MM.1S (cell line): ENCODE measurements around the gene RSPH3.

Source experiments
- DNase-seq: peaks from one replicate; pipeline ENCODE4 v3.0.0-alpha.2; 2015
- H2AFZ ChIP-seq: fragments of 300-600 bp; sonication (generic); 2 replicates; pipeline ENCODE4 v1.6.0; 2016; ENCODE audit warnings: antibody characterized with exemption, low read length
- H3F3A ChIP-seq: fragments of 300-600 bp; sonication (generic); 2 replicates; pipeline ENCODE4 v1.6.1; 2016; ENCODE audit warnings: mild to moderate bottlenecking, antibody characterized with exemption, low read length, moderate library complexity, mixed read lengths; ENCODE audit not compliant: insufficient read depth
- H3K27ac ChIP-seq: fragments of 300-600 bp; sonication (generic); 2 replicates; pipeline ENCODE4 v1.5.1; 2016; ENCODE audit warnings: mild to moderate bottlenecking, low read length
- H3K27me3 ChIP-seq: fragments of 300-600 bp; sonication (generic); replicated peaks from 2 replicates; pipeline ENCODE4 v1.6.0; 2016; ENCODE audit warnings: low read length; ENCODE audit not compliant: insufficient read depth
- H3K36me3 ChIP-seq: fragments of 300-600 bp; sonication (generic); replicated peaks from 2 replicates; pipeline ENCODE4 v1.6.1; 2016; ENCODE audit warnings: mild to moderate bottlenecking, low read length, mixed read lengths; ENCODE audit not compliant: insufficient read depth
- H3K4me1 ChIP-seq: fragments of 300-600 bp; sonication (generic); 2 replicates; pipeline ENCODE4 v1.6.1; 2016; ENCODE audit warnings: low read length, mixed read lengths
- H3K4me2 ChIP-seq: fragments of 300-600 bp; sonication (generic); 2 replicates; pipeline ENCODE4 v1.6.0; 2016; ENCODE audit warnings: low read depth, low read length
- H3K4me3 ChIP-seq: fragments of 300-600 bp; sonication (generic); 2 replicates; pipeline ENCODE4 v1.5.1; 2016; ENCODE audit warnings: low read length, mixed read lengths
- H3K79me2 ChIP-seq: fragments of 300-600 bp; sonication (generic); 2 replicates; pipeline ENCODE4 v1.6.1; 2016; ENCODE audit warnings: mixed run types, low read length, mixed read lengths
- H3K9ac ChIP-seq: fragments of 300-600 bp; sonication (generic); 2 replicates; pipeline ENCODE4 v1.6.1; 2016; ENCODE audit warnings: low read length, mixed read lengths
- H3K9me2 ChIP-seq: fragments of 300-600 bp; sonication (generic); replicated peaks from 2 replicates; pipeline ENCODE4 v1.6.1; 2016; ENCODE audit warnings: mild to moderate bottlenecking, low read length, mixed read lengths; ENCODE audit not compliant: insufficient read depth
- H3K9me3 ChIP-seq: fragments of 300-600 bp; sonication (generic); replicated peaks from 2 replicates; pipeline ENCODE4 v1.6.1; 2016; ENCODE audit warnings: mild to moderate bottlenecking, low read length, mixed read lengths; ENCODE audit not compliant: insufficient read depth
- H4K20me1 ChIP-seq: fragments of 300-600 bp; sonication (generic); 2 replicates; pipeline ENCODE4 v1.6.1; 2016; ENCODE audit warnings: mild to moderate bottlenecking, low read length, moderate library complexity, mixed read lengths; ENCODE audit not compliant: insufficient read depth
- EZH2 ChIP-seq: fragments of 300-600 bp; sonication (generic); optimal IDR thresholded peaks from 2 replicates; pipeline ENCODE3; 2017; ENCODE audit warnings: low read depth, mild to moderate bottlenecking, antibody characterized with exemption, low read length, mixed read lengths
- EZH2phosphoT487 ChIP-seq: fragments of 300-600 bp; sonication (generic); IDR thresholded peaks from 2 replicates; pipeline ENCODE4 v1.6.1; 2018; ENCODE audit warnings: antibody characterized with exemption, low read length
- TF ChIP-seq, protein P1 (sequence below): fragments of 300-600 bp; sonication (generic); IDR thresholded peaks from 2 replicates; pipeline ENCODE4 v1.5.1; 2016; ENCODE audit warnings: antibody characterized with exemption, low read length, mixed read lengths

RSPH3 gene

DNA sequence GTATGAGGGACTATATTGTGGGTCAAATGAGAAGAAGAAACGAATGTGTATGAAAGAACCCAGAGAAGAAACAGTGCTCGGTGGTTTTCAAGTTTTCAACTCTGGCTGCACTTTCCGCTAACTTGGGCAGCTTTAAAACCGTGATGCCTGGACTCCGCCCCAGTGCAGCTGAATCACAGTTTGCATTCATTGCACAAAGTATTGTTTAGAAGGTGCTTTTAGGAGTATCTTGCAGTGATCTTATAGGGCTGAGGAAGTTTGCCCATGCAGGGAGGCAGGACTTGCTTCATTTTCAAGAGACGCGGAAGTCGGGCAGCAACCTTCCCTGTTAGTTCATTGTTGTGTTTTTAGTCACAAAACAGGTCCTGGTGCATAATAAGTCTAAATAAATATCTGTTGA, 52.7 kb downstream of the RSPH3 start:
- TF ChIP-seq, protein P1, sequence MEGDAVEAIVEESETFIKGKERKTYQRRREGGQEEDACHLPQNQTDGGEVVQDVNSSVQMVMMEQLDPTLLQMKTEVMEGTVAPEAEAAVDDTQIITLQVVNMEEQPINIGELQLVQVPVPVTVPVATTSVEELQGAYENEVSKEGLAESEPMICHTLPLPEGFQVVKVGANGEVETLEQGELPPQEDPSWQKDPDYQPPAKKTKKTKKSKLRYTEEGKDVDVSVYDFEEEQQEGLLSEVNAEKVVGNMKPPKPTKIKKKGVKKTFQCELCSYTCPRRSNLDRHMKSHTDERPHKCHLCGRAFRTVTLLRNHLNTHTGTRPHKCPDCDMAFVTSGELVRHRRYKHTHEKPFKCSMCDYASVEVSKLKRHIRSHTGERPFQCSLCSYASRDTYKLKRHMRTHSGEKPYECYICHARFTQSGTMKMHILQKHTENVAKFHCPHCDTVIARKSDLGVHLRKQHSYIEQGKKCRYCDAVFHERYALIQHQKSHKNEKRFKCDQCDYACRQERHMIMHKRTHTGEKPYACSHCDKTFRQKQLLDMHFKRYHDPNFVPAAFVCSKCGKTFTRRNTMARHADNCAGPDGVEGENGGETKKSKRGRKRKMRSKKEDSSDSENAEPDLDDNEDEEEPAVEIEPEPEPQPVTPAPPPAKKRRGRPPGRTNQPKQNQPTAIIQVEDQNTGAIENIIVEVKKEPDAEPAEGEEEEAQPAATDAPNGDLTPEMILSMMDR, result no peak
- TF ChIP-seq EZH2, result no peak
- no peak for TF ChIP-seq EZH2phosphoT487
- no peak overlapping the region for H3K4me3 ChIP-seq
- H3K4me1 ChIP-seq, result no peaks in the 10 kb centered on the region

DNA sequence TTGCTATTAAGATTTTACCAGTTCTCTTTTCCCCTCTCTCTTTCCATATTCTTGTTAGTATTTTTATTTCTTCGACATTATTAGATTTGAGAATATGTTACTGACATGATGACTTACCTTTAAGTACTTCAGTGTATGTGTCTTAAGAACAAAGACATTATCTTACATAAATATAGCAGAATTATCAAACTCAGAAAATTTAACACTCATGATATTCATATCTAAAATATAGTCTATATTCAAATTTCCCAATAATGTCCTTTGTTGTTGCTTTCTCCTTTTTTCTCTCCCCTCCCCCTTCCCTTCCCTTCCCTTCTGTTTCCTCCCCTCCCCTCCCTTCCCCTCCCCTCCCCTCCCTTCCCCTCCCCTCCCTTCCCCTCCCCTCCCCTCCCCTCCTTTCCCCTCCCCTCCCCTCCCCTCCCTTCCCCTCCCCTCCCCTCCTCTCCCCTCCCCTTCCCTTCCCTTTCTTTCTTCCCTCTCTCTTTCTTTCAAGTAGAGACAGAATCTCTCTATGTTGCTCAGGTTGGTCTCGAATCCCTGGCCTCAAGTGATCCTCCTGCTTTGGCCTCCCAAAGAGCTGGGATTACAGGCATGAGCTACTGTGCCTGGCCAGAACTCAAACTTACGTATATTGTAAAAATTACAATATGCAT, 56.5 kb downstream of the RSPH3 start:
- TF ChIP-seq EZH2phosphoT487 (no peak), EZH2 (no peak)
- TF ChIP-seq, protein P1, result no peak
- Histone ChIP-seq H3F3A (no peaks in the 10 kb centered on the region), H3K27ac (no peak overlapping the region)

More for the DNA sequence above, 52.7 kb downstream of the RSPH3 start:
- DNase-seq, result no peak
- Histone ChIP-seq H2AFZ (no peak overlapping the region), H3K4me2 (no peak overlapping the region), H4K20me1 (no peaks in the 10 kb centered on the region), H3K79me2 (no peaks in the 10 kb centered on the region), H3F3A (no peaks in the 10 kb centered on the region), H3K9ac (no peak overlapping the region), H3K9me3 (no peaks in the 10 kb centered on the region), H3K27ac (no peak overlapping the region), H3K27me3 (no peaks in the 10 kb centered on the region), H3K9me2 (no peaks in the 10 kb centered on the region), H3K36me3 (no peaks in the 10 kb centered on the region)

DNA sequence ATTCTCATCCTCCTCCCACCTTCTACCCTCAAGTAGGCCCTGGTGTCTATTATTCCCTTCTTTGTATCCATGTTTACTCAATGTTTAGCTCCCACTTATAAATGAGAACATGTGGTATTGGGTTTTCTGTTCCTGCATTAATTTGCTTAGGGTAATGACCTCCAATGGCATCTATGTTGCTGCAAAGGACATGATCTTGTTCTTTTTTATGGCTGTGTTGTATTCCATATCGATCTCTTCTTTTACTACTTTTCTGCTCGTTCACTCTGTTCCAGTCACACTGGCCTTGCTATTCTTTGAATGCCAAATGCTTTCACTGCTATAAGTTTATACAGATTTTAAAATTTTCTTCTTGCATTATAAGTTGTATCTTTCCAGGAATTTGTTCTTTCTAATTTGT, 57.7 kb downstream of the RSPH3 start:
- Histone ChIP-seq H3K9me2 (no peaks in the 10 kb centered on the region), H3K27me3 (no peaks in the 10 kb centered on the region), H3K36me3 (no peaks in the 10 kb centered on the region), H3K4me1 (no peaks in the 10 kb centered on the region), H3K4me2 (no peak overlapping the region), H3F3A (no peaks in the 10 kb centered on the region), H3K4me3 (no peak overlapping the region), H3K79me2 (no peaks in the 10 kb centered on the region), H3K9ac (no peak overlapping the region), H3K9me3 (no peaks in the 10 kb centered on the region), H2AFZ (no peak overlapping the region), H4K20me1 (no peaks in the 10 kb centered on the region), H3K27ac (no peak overlapping the region)
- no peak for DNase-seq
- no peak for TF ChIP-seq EZH2
- TF ChIP-seq EZH2phosphoT487, result no peak
- TF ChIP-seq, protein P1, result no peak

More for the DNA sequence above, 56.5 kb downstream of the RSPH3 start:
- no peaks in the 10 kb centered on the region for H4K20me1 ChIP-seq
- no peaks in the 10 kb centered on the region for H3K9me3 ChIP-seq
- H2AFZ ChIP-seq, result no peak overlapping the region
- H3K4me1 ChIP-seq, result no peaks in the 10 kb centered on the region
- H3K36me3 ChIP-seq, result no peaks in the 10 kb centered on the region
- no peak overlapping the region for H3K9ac ChIP-seq
- H3K79me2 ChIP-seq, result no peaks in the 10 kb centered on the region
- H3K27me3 ChIP-seq, result no peaks in the 10 kb centered on the region
- no peak for DNase-seq
- no peak overlapping the region for H3K4me3 ChIP-seq
- no peak overlapping the region for H3K4me2 ChIP-seq
- no peaks in the 10 kb centered on the region for H3K9me2 ChIP-seq
